CD4-positive, alpha-beta T cell treated with Interferon alpha-2 for 1 hour (primary cell): ENCODE results near the gene CA10.

Experiments used
- DNase-seq, 2 donors: peaks; one replicate each; pipeline ENCODE4 v3.0.0-alpha.2; 2020 to 2022

CA10 gene

DNA sequence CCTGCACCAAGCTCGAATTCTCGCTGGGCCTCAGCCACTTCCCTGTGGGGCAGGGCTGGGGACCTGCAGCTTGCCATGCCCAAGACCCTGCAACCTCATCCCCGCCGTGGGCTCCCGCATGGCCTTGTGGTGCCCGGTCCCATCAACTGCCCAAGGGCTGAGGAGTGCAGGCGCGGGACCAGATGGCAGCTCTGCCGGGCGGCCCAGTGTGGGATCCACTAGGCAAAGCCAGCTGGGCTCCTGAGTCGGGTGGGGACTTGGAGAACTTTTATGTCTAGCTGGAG lies 489.6 kb downstream of the CA10 start:
- DNase-seq, result no peak

DNA sequence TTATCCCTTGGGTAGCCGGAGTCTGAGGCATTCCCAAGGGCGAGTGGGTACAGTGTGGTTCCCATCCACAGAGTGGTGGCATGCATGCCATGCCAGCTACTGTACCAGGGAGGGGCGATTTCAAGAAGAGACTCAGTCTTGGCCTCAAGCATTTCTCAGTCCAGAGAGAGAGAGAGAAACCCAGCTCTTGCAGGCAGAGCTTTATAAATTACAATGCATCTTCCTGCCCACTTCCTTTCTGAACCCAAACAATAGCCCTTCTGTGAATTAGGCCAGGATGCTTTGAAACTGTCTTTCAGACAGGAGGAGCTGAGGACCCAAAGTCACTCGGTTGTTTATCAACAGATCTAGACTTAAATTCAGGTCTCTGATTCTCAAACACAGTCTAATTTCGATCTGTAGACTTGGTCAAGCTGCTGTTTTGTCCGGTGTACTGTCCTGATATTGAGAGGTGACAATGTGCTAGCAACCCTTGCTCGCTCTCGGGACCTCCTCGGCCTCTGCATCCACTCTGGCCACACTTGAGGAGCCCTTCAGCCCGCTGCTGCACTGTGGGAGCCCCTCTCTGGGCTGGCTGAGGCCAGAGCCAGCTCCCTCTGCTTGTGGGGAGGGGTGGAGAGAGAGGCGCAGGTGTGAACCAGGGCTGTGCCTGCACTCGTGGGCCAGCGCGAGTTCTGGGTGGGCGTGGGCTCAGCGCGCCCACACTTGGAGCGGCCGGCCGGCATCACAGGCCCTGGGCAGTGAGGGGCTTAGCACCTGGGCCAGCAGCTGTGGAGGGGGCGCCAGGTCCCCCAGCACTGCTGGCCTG lies 490.2 kb downstream of the CA10 start:
- DNase-seq, result no peak

DNA sequence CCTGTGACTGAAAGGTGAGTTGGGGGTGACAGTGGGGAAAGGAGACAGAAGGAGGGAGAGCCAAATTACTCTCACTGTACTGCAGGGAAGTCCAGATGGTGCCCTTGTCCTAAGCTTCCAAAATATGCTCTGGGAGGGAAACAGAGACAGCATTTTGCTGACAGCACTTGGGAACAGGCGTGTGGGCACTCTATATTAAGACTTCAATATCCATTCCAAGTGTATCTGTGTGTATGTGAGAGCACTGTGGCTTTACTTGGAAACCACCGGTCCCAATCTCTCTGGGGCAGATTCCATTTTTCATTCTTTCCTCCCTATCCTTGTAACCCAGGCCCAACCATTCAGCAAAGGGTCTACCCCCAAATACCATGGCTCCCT lies 490.8 kb downstream of the CA10 start:
- no peak for DNase-seq

DNA sequence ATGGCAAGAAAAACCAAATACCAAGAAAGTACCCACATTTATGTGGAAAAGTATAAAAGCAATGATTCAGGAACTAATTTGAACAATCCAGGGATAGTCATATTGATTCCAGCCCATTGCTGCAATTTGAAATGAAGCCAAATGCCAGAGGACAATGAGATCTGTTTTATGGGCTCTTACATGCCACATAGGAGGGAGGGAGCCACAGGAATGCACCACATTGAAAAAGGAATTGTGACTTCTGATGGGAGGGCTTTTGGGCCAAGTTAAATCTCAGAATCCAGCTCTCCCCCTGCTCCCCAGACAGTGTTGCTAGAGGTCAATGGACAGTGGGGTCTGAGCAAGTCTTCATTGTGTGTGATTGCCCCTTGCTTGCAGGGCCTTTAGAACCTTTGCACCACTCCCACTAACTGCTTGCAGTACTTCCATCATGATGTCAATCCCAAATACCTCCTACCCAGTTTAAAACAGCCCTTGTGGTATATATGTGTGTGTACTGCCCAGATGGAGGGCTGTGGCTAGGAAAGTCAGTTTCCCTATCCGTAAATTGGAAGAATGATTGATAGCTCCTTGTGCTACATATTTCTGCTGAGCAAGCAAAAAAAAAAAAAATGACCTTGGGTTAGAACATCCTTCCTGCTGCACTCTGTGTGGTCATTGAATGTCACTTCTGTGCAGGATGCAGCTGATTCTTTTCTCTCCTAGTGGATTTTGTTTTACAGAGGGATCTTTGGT lies 491.4 kb downstream of the CA10 start:
- DNase-seq, result no peak

DNA sequence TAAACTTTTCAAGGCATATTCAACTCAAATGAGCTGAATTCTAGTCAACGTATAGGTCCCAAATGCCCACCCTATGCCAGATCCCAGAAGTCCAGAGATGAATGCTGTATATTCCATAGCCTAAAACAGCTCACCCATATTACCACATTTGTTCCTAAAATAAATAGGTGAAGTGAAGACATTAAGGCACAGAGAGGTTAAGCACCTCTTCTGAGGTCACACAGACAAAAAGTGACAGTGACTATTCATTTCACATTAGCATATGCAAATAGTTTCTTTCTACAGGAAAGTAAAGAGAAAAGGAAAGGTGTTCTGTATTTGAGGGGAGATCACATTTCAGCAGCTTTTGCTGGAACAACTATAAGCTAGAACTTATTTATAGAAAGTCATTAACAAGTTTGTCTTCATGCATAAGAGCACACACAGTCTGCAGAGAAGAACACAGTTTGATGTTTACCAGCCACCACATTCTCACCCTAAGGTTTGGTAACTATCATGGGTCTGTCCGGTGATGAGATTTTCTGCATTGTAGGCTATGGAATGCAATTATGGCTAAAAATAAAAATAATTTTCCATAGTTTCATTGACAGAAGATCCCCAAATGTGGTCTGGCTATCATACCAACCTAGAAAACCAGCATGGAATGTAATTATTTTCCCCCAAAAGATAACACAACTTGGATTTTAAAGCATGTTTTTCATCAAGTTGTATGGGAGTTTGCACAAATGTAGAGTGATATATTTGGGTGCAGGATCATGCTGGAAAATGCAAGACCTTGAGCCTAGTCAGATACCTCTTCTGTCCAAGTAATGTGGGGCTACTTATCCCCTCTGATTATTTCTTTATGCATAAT lies 496.1 kb downstream of the CA10 start:
- DNase-seq, result no peak

DNA sequence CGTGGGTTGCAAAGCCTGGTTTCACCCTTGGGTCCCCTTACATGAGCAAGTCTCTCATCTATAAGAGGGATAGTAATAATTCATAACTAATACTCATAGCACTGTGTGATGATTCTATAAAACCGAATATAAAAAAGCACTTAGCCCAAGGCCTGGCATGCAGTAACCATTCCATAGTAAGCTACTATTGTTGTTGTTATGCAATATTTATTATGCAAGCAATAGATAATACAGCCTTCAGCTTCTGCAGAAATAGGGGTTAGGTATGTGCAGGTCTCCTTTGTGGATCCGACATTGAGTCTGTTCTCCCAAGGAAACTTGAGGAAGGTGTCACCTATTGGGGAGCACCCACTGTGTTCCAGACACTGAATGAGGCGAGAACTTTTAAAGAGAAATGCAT lies 497.1 kb downstream of the CA10 start:
- DNase-seq, result no peak

DNA sequence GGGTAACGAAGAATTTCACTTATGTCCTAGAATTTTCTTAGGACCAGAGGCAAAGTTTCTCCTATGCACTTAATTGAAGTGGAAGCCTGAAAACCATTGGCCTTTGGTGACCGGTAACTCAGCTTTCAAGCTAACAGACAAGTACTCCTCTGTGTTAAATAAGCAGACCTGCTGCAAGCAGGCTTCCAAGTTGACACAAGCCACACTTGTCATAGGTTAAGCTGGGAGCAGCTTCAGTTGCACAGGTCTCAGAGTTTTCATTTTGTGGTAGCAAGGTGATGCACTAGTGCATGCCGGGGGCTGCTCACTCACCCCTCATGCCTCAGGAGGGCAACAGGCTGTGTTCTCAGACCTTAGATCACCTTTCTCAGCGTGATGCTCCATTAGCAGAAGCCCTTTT lies 498.2 kb downstream of the CA10 start:
- DNase-seq, result no peak

DNA sequence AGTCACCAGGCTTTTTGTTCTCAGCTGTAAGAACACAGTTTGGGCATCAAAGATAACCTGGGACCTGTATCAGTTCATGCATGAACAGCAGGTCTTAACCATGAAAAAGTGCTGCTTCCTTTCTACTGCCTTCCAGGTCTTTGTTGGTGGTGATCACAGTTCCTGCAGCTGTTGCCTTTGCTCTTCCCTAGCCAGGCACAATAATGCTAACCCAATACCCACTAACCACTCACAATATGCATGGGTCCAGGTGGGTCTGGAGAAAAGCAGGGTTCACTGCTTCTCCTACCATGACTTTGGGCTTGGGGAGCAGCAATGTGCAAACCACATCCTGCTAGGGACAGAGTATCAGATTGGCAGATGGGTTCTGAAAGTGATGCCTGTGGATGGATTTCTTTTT lies 501.3 kb downstream of the CA10 start:
- no peak for DNase-seq

DNA sequence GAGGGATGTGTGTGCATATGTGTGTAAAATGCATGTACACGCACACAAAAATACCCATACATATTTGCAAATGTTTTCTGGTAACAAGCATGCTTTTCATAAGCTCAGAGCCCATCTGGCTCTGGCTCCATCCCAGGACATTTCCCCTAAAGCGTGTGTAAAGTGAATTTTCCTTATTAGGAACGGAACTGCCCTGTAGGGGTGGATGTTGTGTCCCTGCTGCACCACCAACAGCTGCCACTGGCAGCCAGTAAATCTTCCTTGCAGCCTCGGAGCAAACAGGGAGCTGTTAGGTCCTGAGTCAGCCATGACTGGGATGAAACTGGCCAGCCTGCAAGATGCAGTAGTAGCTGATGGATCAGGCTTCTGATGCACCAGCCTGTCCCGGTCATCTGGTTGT lies 504.6 kb downstream of the CA10 start:
- no peak for DNase-seq

DNA sequence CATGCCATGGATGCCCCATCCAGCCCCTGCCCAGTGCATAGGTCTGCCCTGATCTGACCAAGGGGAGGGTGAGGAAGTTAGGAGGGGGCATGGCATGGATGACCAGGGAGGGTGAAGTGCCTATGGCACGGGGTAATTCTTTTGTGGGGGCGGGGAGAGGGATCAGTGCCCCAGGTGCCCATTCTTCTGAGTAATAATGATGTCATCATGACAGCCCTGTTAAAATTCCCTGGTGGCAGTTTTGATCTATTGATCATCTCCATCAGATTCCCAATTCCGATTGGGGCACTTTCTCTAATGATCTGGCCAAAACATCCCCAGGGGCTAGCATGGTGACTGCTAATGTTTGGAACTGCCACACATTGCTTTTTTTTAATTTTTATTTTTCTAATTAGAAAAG lies 506.0 kb downstream of the CA10 start:
- DNase-seq, result no peak

DNA sequence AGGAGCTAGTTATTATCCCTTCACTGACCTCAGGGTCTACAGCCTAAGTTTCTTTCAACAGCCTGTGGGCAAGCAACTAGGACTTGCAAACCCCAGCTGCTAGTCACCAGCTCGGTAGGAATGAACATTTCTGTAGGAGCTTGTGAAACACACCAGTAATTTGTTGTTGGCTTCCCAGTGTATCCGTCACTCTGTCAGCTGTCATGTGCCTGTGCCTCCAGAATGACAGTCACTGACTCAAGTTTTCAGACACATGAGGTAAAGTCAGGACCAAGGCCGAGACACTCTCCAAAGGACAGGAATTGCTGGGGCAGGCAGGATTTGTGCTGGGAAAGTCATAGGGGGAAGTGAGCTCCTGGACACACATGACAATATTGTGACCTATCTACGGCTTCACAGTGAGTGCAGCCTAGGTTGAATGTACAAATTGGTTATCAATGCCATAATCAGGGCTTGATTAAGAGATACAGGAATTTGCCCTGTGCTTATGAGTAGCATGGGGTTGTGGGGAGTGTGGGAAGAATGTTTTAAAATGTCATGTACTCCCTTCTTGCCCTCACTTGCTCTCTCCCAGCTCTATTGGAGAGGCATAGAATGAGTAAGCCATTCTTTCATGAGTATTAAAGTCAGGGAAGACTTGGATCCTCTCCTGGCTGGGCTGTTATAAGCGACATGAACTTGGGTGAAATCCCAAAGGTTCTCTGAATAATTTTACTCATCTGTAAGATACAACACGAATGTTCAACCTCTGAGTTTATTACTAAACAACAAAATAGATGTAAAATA lies 506.8 kb downstream of the CA10 start:
- no peak for DNase-seq

DNA sequence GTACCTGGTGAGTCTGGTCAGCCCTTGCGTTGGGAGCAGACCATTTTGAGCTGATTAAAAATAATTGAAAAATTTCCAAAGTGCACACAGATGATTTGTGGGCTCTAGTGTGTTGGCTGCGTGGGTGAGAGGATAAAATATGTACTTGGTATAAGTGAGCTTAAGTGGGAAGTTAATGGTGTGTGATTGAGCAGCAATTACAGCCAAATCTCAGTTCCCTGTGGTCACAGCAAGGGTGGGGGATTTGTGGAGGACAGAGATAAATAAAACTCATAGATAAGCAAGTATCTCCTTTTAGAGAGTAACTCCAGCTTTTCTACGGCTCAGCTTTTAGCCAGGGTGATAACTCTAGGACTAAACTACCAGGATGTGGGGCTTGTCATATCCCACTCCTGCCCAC lies 507.7 kb downstream of the CA10 start:
- DNase-seq, result no peak

DNA sequence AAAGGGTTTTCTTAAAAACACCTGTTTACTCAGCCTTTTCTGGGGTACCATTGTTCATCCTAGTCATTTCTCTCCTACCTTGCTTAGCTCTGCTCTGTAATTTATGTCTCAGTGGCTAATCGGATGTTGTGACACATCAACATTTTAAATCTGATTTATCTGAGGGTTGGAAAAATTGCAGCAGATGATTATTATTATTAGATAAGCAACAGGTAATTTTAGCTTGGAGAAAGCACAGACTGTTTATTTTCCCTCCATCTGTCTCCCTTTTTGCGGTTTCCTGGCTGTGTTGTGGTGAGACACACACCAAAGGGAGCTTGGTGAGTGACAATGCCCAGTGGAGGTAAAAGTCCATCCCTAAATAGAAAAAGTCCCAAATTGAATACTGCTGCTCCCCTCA lies 508.3 kb downstream of the CA10 start:
- DNase-seq, result no peak

DNA sequence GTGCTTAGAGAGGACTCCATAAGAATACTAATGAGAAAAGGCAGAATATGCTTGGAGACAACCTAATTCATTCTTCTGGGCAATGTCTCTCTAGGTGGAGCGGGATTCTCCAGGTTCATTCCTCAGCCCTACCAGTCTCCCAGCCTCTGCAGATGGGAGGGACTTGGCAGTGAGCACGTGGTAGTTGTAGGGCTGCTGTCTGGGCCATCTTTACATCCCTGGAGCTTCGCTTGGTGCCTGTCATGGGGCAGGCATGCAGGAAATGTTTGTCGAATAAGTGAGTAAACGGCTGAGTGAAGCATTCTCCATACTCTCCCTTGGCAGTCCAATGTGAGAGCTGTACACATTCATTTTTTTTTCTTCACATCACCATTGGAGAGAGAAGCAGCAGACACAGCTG lies 510.7 kb downstream of the CA10 start:
- DNase-seq, result no peak

DNA sequence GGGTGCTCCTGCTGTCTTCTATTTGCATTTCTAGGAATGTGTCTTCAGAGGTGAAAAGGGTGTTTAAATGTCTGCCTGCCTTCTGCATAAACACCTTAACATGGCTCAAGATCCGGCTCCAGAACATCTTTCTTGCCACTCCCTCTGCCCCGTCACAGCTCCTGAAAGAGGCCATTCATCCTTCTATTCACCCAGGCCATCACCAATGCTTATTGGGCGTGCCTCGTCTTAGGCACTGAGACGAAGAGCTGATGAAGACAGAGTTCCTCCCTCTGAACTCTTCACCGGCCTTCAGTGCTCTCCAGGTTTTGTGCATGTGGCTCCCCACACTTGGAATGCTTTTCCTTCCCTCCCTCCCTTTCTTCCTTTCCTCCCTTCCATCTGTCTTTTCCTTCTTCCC lies 511.4 kb downstream of the CA10 start:
- no peak for DNase-seq

DNA sequence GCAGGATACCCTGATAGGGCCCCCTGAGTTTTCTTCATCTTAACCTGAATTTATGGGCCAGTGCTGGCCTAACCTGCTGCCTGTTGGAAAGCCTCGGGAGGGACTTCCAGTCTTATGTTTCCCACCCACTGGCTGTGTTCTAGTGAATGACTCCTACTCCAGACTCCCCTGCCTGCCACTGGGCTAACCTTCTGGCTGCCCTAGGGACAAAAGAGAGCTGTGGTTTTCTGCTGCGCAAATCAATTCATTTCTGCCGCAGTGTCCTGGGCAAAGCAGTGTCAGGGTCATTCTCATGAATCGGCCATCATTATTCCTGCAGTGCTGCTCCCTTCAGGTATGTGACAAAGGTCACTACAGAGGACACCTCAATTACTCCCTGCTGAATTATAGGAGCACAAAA lies 512.0 kb downstream of the CA10 start:
- no peak for DNase-seq

DNA sequence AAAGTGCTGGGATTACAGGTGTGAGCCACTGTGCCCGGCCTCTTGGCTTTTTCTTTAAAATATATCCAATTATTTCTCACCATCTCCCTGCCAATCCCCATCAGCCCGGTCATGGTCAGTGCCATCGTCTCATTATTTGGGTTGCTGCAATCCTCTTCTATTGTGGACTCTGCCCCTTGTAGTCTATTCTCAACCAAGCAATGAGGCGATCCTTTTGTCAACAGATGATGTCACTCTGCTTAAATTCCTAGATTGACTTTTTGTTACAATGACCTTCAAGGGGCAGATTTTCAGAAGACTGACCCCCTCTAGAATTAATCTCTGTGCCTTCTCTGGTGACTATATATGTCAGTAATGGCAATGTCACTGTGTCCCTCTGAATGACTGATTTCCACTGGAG lies 513.5 kb downstream of the CA10 start:
- DNase-seq, result no peak

DNA sequence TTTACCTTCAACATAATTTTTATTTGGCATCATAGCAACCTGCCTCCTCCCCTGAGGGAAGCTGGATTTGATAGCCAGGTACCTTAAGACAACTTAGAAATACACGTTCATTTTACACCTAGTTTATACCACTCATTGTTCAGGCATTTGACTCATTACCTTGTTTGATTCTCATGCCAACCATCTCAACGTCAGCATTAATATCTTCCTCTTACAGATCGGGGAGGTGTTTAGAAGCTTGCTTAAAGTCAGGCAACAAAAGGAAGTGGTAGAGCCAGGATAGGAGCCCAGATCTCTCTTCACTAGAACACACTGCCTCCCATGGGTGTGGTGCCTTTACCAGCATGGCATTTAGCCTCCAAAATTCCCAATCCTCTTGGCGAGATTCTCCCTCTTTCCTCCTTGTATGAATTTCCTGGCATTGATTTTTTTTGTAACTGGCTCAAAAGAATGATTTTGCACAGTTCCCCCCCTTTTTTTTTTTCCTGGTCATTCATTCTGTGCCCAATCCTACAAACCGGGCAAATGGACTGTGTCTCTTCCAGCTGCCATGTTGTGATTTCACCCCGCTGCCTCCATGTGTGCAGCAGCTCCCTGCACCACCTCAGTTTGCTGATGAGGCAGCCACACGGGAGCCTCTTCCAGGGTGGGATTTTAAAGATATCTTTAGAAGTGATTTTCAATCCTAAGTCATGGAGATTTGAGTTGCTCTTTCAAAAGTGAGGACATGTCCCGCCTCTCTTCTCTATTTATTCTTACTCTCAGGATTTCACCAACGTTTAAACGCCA lies 514.6 kb downstream of the CA10 start:
- DNase-seq, result no peak

DNA sequence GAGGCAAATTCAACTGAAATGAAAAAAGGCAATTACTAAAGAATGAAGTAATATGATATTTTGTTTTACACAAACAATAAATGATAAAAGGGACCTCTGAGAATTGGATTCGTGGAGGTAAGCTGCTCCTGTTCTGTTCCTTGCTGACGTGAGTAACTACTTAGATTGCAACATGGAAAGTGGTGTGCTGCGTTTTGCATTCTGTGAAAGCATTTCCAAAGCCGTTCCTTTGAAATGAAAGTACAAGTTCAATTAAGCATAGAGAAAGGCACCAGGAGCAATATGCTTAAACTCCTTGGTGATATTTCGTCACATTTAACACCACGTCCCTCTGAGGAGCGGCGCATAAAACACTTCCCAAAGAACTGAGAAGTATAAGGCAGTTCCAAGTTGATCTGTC lies 516.5 kb downstream of the CA10 start:
- DNase-seq, result no peak

DNA sequence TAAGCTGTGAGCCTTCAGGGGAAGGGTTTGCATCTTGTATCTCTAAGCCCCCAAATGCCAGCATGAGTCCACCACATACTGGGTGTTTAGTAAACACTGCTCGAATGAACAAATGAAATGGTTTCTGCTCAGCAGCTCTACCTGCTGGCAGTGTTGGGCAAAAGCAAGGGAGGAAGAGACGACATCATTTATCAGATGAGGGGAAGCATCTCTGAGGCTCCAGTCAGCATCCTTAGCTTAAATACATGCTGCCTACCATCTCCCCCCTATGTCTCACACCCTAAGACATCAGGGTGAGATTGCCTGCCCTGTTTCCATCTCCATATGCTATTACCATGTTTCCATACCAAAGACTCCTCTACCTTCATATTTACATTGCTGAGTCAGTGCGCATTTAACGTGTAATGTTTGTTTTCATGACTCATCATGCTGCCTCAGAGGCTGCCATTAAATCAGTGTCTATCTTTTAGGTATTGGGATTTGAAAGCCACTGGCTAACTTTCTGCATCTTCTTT lies 518.3 kb downstream of the CA10 start:
- peak in 1 of 2 donors; percentile 25 for DNase-seq

DNA sequence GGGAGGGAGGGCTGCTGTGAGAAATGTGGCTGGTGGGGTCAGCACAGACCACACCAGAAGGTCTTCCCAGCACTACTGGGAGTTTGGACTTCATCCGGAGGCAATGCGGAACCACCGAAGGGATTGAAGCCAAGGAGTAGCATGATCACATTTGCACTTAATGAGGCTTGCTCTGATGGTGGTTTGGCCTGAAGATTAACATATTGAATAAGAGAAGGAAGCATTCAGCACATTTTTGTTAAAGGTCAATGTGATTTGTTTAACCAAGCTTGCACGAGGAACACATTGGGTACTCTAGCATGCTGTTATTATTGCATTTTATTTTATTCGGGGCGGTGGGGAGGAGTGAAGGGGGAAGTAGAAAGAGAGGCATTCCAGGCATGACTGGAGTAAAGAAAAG lies 519.5 kb downstream of the CA10 start:
- DNase-seq, result no peak

DNA sequence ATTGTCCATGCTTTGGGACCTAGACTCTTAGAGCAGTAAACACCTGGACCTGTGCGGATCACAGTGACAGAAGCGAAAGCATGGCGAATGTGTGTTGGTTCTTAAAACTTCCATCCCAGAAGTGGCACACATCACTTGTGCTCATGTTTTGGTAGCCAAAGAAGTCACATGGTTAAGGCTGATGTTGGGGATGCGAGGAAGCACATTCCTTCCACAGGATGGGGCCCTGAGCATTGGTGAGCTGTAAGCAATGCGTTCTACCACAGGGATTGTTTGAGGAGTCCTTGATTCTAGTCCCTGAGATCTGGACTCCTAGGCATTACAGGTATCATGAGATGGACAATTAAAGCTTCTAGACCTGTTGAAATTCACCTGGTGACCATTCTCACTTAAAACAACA lies 522.2 kb downstream of the CA10 start:
- DNase-seq, result no peak
